Large intestine (tissue), 3 donors: ENCODE data around the gene DHX38. TPM values are rescaled to one million over a fixed set of nuclear protein-coding genes. Genes with fewer than 3 reads are reported as not detected.
A peak's percentile ranks its signal among the peaks of the same experiment; 100 is the strongest.

Experiments used
- DNase-seq, 2 donors: peaks; one replicate each; pipeline versions ENCODE4 v3.0.0 to v3.0.0-alpha.2; 2013
- H3K27ac ChIP-seq: one replicate; pipeline ENCODE4 v1.5.1; 2013; ENCODE audit warnings: low read length
- H3K27me3 ChIP-seq: 2 replicates; pipeline ENCODE4 v1.6.1; 2013; ENCODE audit warnings: low read length; ENCODE audit not compliant: control insufficient read depth, insufficient read depth
- H3K36me3 ChIP-seq: 2 replicates; pipeline ENCODE4 v1.6.1; 2013; ENCODE audit warnings: low read length; ENCODE audit not compliant: control insufficient read depth, insufficient read depth
- H3K4me1 ChIP-seq: one replicate; pipeline ENCODE4 v1.6.1; 2013; ENCODE audit warnings: low read length; ENCODE audit not compliant: control insufficient read depth, insufficient read depth
- H3K4me3 ChIP-seq: one replicate; pipeline ENCODE4 v1.5.1; 2013; ENCODE audit warnings: low read length
- H3K9me3 ChIP-seq: one replicate; pipeline ENCODE4 v1.6.1; 2013; ENCODE audit warnings: mild to moderate bottlenecking, low read depth, low read length, moderate library complexity; ENCODE audit not compliant: control insufficient read depth
- WGBS: methylation state at CpG from one replicate; pipeline ENCODE4 v1.1.5; 2013; ENCODE audit warnings: low lambda C conversion rate; ENCODE audit not compliant: insufficient coverage; 5-methylcytosine and 5-hydroxymethylcytosine counted together
- polyA plus RNA-seq: library from polyadenylated mRNA; unstranded; fragments of 120-200 nt; gene quantifications from one replicate; pipeline ENCODE4 v1.2.1, GENCODE V29; 2013

The DHX38 gene
- polyA plus RNA-seq, 1 donor = 60.7 TPM

DNA sequence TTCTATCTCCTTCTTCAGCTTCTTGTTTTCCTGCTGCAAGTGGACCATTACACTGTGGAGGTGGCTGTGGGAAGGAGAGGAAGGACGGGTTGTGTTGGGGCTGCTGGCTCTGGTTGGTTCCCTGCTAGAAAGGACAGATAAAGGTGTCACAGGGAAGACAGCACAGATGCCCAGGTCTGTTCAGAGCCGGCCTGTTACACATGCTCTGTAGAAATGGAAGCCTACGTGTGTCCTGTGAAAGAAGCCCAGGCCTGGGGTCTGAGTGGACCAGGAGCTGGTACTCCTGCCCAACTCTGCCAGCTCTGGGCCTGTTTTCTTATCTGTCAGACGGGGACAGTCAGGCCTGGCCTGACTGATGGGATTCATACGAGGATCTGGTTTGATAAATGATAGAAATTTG is 26.4 kb downstream of the DHX38 start:
- WGBS = no CpG with 5 or more reads among the region's 5 CpGs
- Histone ChIP-seq H3K4me1 (peaks cover under 1% of the 10 kb centered on the region), H3K27me3 (no peaks in the 10 kb centered on the region), H3K36me3 (no peaks in the 10 kb centered on the region), H3K9me3 (no peaks in the 10 kb centered on the region), H3K4me3 (no peak overlapping the region), H3K27ac (no peak overlapping the region)
- DNase-seq = no peak

- Histone ChIP-seq H3K9me3 (no peaks in the 10 kb centered on the region), H3K27ac (no peak overlapping the region), H3K4me3 (no peak overlapping the region), H3K27me3 (no peaks in the 10 kb centered on the region), H3K36me3 (no peaks in the 10 kb centered on the region), H3K4me1 (peaks cover 10% of the 10 kb centered on the region)
- no CpG with 5 or more reads among the region's 2 CpGs for WGBS
- DNase-seq = no peak
Observed at GRCh38 chr16:72122308-72122707, 28.7 kb downstream of the DHX38 start.

GRCh38 chr16:72122916-72123315 is 29.3 kb downstream of the DHX38 start:
- WGBS = no CpG with 5 or more reads among the region's 11 CpGs
- peaks cover 10% of the 10 kb centered on the region for H3K4me1 ChIP-seq
- DNase-seq = no peak
- no peak overlapping the region for H3K4me3 ChIP-seq
- no peaks in the 10 kb centered on the region for H3K9me3 ChIP-seq
- no peak overlapping the region for H3K27ac ChIP-seq
- H3K27me3 ChIP-seq = no peaks in the 10 kb centered on the region
- no peaks in the 10 kb centered on the region for H3K36me3 ChIP-seq

- H3K4me1 ChIP-seq = peaks cover 10% of the 10 kb centered on the region
- H3K27ac ChIP-seq = no peak overlapping the region
- no peak for DNase-seq
- no peak overlapping the region for H3K4me3 ChIP-seq
- H3K27me3 ChIP-seq = no peaks in the 10 kb centered on the region
- H3K36me3 ChIP-seq = peaks cover 2% of the 10 kb centered on the region
- no CpG with 5 or more reads among the region's 8 CpGs for WGBS
- no peaks in the 10 kb centered on the region for H3K9me3 ChIP-seq
Observed at GRCh38 chr16:72123426-72123825, 29.8 kb downstream of the DHX38 start.

- no peak overlapping the region for H3K4me3 ChIP-seq
- H3K9me3 ChIP-seq = no peaks in the 10 kb centered on the region
- DNase-seq = no peak
- no CpG with 5 or more reads among the region's 3 CpGs for WGBS
- H3K36me3 ChIP-seq = peaks cover 2% of the 10 kb centered on the region
- H3K27me3 ChIP-seq = no peaks in the 10 kb centered on the region
- H3K27ac ChIP-seq = no peak overlapping the region
- H3K4me1 ChIP-seq = peaks cover 10% of the 10 kb centered on the region
Observed at GRCh38 chr16:72124148-72124547, 30.5 kb downstream of the DHX38 start.

DNA sequence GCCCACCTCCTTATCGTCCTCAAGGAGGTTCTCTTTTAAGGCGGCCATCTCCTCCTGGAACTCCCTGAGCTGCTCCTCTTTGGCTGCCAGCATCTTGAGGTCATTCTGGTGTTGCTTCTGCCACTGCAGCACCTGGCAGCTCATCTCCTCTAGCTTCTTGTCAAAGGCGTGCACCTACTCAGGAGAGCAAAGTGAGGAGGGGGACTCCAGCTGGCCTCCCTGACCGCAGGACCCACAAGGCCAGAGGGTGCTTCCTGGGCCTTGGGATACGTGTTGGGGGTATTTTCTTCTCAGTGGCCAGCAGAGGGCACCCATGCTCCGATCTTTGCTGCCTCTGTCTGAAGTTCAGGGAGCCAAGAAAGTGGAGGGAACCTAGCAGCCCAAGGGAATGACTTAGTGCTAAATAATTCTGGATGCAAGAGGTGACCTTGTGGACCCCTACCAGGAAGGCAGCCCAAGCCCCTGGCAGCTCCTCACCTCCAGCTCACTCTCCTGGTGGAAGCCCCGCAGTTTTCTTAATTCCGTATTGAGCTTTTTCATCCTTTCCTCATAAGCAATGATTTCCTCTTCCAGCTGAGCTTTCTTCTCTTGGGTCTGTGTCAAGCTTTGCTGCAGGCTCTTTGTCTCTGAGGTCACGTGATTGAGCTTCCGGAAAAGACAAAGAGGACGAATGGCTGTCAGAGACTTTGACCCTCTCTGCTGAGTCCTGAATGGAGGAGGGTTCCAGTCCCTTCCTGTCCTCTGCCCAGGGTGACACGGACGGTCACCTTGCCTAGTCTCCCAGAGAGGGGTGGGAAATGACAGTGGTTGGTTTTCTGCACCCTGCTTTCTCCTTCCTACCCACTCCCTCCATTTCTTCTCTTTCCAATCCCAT is 31.4 kb downstream of the DHX38 start:
- no peak overlapping the region for H3K27ac ChIP-seq
- no CpG with 5 or more reads among the region's 13 CpGs for whole genome bisulfite sequencing

GRCh38 chr16:72125635-72126428 is 32.2 kb downstream of the DHX38 start:
- Histone ChIP-seq H3K9me3 (no peaks in the 10 kb centered on the region), H3K4me3 (no peak overlapping the region), H3K4me1 (peaks cover 10% of the 10 kb centered on the region), H3K36me3 (peaks cover 2% of the 10 kb centered on the region), H3K27ac (no peak overlapping the region), H3K27me3 (no peaks in the 10 kb centered on the region)
- WGBS = no CpG with 5 or more reads among the region's 9 CpGs
- no peak for DNase-seq

More for the DNA sequence above, 31.4 kb downstream of the DHX38 start:
- Histone ChIP-seq H3K36me3 (peaks cover 2% of the 10 kb centered on the region), H3K4me3 (no peak overlapping the region), H3K9me3 (no peaks in the 10 kb centered on the region), H3K27me3 (no peaks in the 10 kb centered on the region), H3K4me1 (peaks cover 10% of the 10 kb centered on the region)
- DNase-seq = peak; percentile 70 to 73

- Histone ChIP-seq H3K4me1 (peaks cover 10% of the 10 kb centered on the region), H3K36me3 (peaks cover 2% of the 10 kb centered on the region), H3K9me3 (no peaks in the 10 kb centered on the region), H3K4me3 (no peak overlapping the region), H3K27me3 (no peaks in the 10 kb centered on the region), H3K27ac (no peak overlapping the region)
- WGBS = 40% methylated on average over 1 of the region's 2 CpGs
- DNase-seq = no peak
Observed at GRCh38 chr16:72126429-72126765, 32.8 kb downstream of the DHX38 start.

DNA sequence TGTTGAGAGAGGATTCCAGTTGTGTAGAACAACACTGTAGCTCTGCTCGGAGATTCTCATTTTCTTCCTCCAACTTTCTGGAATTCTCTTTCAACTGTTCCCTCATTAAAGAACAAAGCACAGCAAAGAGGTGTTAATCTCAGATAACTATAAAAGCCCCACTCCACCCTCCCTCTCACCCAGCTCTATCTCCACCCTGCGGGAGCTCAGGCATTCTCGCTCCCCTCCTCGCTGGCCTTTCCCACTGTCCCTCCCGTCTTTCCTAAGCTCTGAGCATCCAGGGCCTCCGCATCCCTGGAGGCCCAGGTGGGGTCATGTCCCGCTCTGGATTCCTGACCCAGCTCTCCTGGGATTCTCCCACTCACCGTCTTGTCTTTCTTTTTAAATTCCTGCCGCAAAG is 35.1 kb downstream of the DHX38 start:
- Histone ChIP-seq H3K27me3 (no peaks in the 10 kb centered on the region), H3K4me1 (peaks cover 10% of the 10 kb centered on the region), H3K36me3 (peaks cover 2% of the 10 kb centered on the region), H3K9me3 (no peaks in the 10 kb centered on the region), H3K4me3 (no peak overlapping the region), H3K27ac (no peak overlapping the region)
- WGBS = 90% methylated on average over 2 of the region's 9 CpGs
- no peak for DNase-seq

DNA sequence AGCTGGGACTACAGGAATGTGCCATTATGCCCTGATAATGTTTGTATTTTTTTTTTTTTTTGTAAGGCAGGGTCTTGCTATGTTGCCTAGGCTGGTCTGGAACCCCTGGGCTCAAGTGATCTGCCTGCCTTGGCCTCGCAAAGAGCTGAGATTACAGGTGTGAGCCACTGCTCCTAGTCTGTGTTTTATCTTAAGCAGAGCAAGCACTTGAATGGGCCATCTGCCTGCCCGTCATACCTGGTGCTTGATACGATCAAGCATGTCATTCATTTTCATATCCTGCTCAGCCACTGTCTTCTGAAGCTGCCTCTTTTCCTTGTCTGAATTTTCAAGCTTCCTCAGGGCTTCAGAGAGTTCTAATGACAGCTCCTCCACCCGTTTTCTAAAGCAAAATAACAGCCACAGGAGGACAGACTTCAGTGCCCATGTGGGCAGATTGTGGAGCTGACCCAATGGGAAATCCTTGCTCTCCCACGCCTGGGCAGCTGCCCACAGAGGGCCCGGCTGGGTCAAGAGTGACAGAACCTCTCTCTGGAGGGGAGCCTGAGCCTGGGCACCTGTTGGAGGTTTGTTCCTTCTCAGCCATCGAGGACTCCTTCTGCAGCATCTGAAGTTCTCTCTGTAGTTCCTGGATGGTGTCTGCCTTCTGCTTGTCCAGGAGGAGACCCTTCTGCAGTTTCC is 36.5 kb downstream of the DHX38 start:
- H3K4me1 ChIP-seq = peaks cover 8% of the 10 kb centered on the region
- WGBS = 88% methylated on average over 2 of the region's 7 CpGs
- no peak overlapping the region for H3K4me3 ChIP-seq
- H3K27ac ChIP-seq = no peak overlapping the region
- DNase-seq = no peak
- peaks cover 2% of the 10 kb centered on the region for H3K36me3 ChIP-seq
- no peaks in the 10 kb centered on the region for H3K9me3 ChIP-seq
- H3K27me3 ChIP-seq = no peaks in the 10 kb centered on the region
